Kidney (tissue), 14 donors: ENCODE results near the gene CELF4. TPM values are rescaled to one million over a fixed set of nuclear protein-coding genes. Genes with fewer than 3 reads are reported as not detected.

Source experiments
- DNase-seq, 5 donors: peaks; one replicate each; pipeline ENCODE4 v3.0.0-alpha.2; 2013 to 2020
- FAIRE-seq: peaks from 2 replicates; lab custom pipeline; 2012; peaks lifted over from hg19 to GRCh38; lab: Jason Lieb, UNC
- H3K27ac ChIP-seq, 2 donors: one replicate each; pipeline ENCODE4 v1.7.0; 2013; ENCODE audit warnings: low read depth in 2 of 2, low read length in 2 of 2, inconsistent platforms in 1 of 2
- H3K27me3 ChIP-seq: one replicate; pipeline ENCODE4 v1.7.1; 2013; ENCODE audit warnings: low read length, inconsistent platforms; ENCODE audit not compliant: control insufficient read depth, insufficient read depth
- H3K36me3 ChIP-seq, 3 donors: one replicate each; pipeline versions ENCODE4 v1.7.0 to v1.7.1; 2013; ENCODE audit warnings: low read length in 3 of 3, control low read depth in 1 of 3, inconsistent platforms in 1 of 3; ENCODE audit not compliant: insufficient read depth in 3 of 3, control insufficient read depth in 2 of 3
- H3K4me1 ChIP-seq, 3 donors: one replicate each; pipeline versions ENCODE4 v1.7.0 to v1.7.1; 2013; ENCODE audit warnings: low read length in 3 of 3, inconsistent platforms in 1 of 3, low read depth in 1 of 3; ENCODE audit not compliant: control insufficient read depth in 2 of 3, insufficient read depth in 2 of 3
- H3K4me3 ChIP-seq, 3 donors: one replicate each; pipeline versions ENCODE4 v1.7.0 to v1.8.1; 2013; ENCODE audit warnings: low read length in 3 of 3, control low read depth in 1 of 3, inconsistent platforms in 1 of 3
- H3K9ac ChIP-seq, 3 donors: one replicate each; pipeline versions ENCODE4 v1.7.0 to v1.7.1; 2013; ENCODE audit warnings: low read length in 3 of 3, control low read depth in 1 of 3, inconsistent platforms in 1 of 3
- H3K9me3 ChIP-seq, 3 donors: one replicate each; pipeline versions ENCODE4 v1.7.0 to v1.7.1; 2013; ENCODE audit warnings: low read length in 3 of 3, control low read depth in 1 of 3, inconsistent platforms in 1 of 3; ENCODE audit not compliant: control insufficient read depth in 2 of 3, insufficient read depth in 1 of 3
- CTCF ChIP-seq: IDR thresholded peaks from 3 replicates; pipeline ENCODE4 v1.5.1; 2012; ENCODE audit warnings: mild to moderate bottlenecking, moderate library complexity, borderline replicate concordance; ENCODE audit not compliant: insufficient read depth; ENCODE audit errors: extremely low read depth
- intact Hi-C: fragments of 100-400 bp; cut with DNase I; formaldehyde crosslinking; loops from one replicate; pipeline ENCODE4 v1.11.1; 2022
- polyA plus RNA-seq: library from polyadenylated mRNA; stranded (reverse); fragments of 350-450 nt; fragmentation: Illumina TruSeq; extraction: RNeasy Lipid Tissue Mini Kit (QIAGEN cat#74804); gene quantifications from one replicate; pipeline ENCODE4 v1.2.3, GENCODE V29; 2014; ENCODE audit warnings: low read depth, low replicate concordance; ENCODE audit not compliant: insufficient read depth
- total RNA-seq: library from RNA; stranded (reverse); fragmentation: NEBNext Ultra II Directional; extraction: Animal tissue kit (Norgen Biotek cat#: 25700); gene quantifications from one replicate; pipeline ENCODE4 v1.2.1, GENCODE V29; 2021
- donor health status: control.
- donor health status: control.
- donor health status: control.
- donor health status: control.
- donor health status: control.
- donor health status: DM: yes; HTN: yes; CAD: no.
- donor health status: Normal renal cell carcinoma (clear cell type).

Gene CELF4
- total and polyA plus RNA-seq, 2 donors from 2014 or later, result 0.85 to 1.5 TPM

GRCh38 chr18:37317486-37317885 lies 248.1 kb downstream of the CELF4 start:
- Histone ChIP-seq H3K9me3 (no peaks in the 10 kb centered on the region), H3K27me3 (no peaks in the 10 kb centered on the region), H3K4me1 (no peaks in the 10 kb centered on the region), H3K9ac (no peak overlapping the region), H3K36me3 (no peaks in the 10 kb centered on the region), H3K4me3 (no peak overlapping the region), H3K27ac (no peak overlapping the region)
- intact Hi-C loops, result no loop called here
- FAIRE-seq (no peak), DNase-seq (peak in 2 of 5 donors; percentile 21 to 40)
- no peak for TF ChIP-seq CTCF

GRCh38 chr18:37316468-37316867 lies 249.1 kb downstream of the CELF4 start:
- intact Hi-C loops, result no loop called here
- no peak overlapping the region for H3K4me3 ChIP-seq
- H3K27ac ChIP-seq, result no peak overlapping the region
- H3K4me1 ChIP-seq, result no peaks in the 10 kb centered on the region
- H3K36me3 ChIP-seq, result no peaks in the 10 kb centered on the region
- FAIRE-seq, result no peak
- no peaks in the 10 kb centered on the region for H3K9me3 ChIP-seq
- no peaks in the 10 kb centered on the region for H3K27me3 ChIP-seq
- DNase-seq, result no peak
- TF ChIP-seq CTCF, result no peak
- no peak overlapping the region for H3K9ac ChIP-seq

- H3K4me1 ChIP-seq, result no peaks in the 10 kb centered on the region
- no peak for TF ChIP-seq CTCF
- intact Hi-C loops, result no loop called here
- no peak overlapping the region for H3K4me3 ChIP-seq
- no peak overlapping the region for H3K9ac ChIP-seq
- FAIRE-seq (no peak), DNase-seq (no peak)
- H3K27me3 ChIP-seq, result no peaks in the 10 kb centered on the region
- no peak overlapping the region for H3K27ac ChIP-seq
- H3K9me3 ChIP-seq, result no peaks in the 10 kb centered on the region
- no peaks in the 10 kb centered on the region for H3K36me3 ChIP-seq
Observed at GRCh38 chr18:37315935-37316334, 249.7 kb downstream of the CELF4 start.

GRCh38 chr18:37314534-37314933 lies 251.1 kb downstream of the CELF4 start:
- FAIRE-seq, result no peak

More at GRCh38 chr18:37314534-37314933, 251.1 kb downstream of the CELF4 start:
- H3K9me3 ChIP-seq, result no peaks in the 10 kb centered on the region
- H3K4me1 ChIP-seq, result no peaks in the 10 kb centered on the region
- intact Hi-C loops, result no loop called here
- H3K9ac ChIP-seq, result no peak overlapping the region
- no peaks in the 10 kb centered on the region for H3K36me3 ChIP-seq
- no peak overlapping the region for H3K4me3 ChIP-seq
- no peak for DNase-seq
- no peaks in the 10 kb centered on the region for H3K27me3 ChIP-seq
- no peak for TF ChIP-seq CTCF
- H3K27ac ChIP-seq, result no peak overlapping the region
